GM18511 (cell line): ENCODE measurements around the gene CCDC15.
A peak's percentile ranks its signal among the peaks of the same experiment; 100 is the strongest.
"Not testable (repeated sequence)": the region's sequence is repeated elsewhere in the genome, so short reads cannot be mapped to it uniquely, and the experiment has no call there.

Experiments used
- ATAC-seq: cut with Tn5 transposase; IDR thresholded peaks from one replicate; pipeline ENCODE4 v1.9.1; 2021; ENCODE audit warnings: mild to moderate bottlenecking, moderate library complexity; ENCODE audit not compliant: unreplicated experiment

The CCDC15 gene

DNA sequence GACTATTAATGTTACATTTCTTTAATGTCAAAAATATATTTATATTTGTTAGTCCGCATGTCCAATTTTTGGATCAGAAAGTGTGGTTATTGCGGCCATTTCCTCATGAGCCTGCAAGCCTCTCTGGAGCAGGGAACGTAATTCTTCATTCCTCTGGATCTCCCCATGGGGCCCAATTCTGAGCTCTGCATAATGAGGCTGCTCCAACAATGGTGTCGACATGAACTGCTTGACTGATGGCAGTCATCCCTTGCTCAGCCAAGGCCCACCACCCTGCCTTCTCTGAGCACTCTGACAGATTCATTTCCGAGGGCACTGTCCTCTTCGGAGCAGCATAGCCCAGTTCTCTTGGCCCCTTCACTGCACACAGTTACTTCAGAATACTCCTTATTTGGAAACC lies 15.0 kb upstream of the CCDC15 start:
- no peak for ATAC-seq

- ATAC-seq: no peak
Measured at GRCh38 chr11:124941703-124942102, 12.3 kb upstream of the CCDC15 start.

DNA sequence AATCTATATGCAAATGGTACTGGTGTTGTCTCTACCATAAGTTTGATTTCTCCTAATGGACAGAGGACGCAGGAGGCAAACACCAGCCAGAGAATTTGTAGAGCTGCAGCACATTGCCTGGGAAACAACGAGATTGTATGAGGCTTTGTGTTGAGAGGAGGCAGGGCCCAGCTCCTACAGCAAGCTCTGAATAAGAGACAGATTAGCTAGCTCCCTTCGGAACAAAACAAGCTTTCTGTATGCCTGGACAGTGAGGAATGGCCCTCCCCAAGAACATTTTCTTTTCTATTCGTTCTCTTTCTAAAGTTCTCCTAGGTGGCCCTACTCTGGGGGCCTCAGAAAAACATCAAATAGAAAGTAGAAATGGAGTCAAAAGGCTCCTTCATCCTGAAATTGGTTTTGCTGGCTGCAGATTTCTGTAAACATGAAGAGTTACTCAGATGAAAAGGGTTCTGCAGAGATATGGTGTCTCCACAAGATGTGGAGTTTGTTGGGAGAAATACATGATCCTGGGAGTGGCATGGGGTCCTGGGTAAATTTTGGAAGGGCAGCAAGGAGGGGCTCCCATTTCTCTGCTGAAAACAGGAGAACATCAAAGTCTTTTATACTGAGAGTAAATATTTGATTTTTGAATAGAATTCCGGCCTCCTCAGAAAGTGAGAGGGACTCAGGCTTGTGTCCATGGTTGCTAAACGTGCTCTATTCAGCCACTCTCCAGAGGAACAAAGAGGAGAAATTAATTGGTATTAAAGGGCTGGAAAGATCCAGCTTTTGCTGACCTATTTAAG lies 11.3 kb upstream of the CCDC15 start:
- no peak for ATAC-seq

GRCh38 chr11:124943254-124943616 lies 10.8 kb upstream of the CCDC15 start:
- no peak for ATAC-seq

- ATAC-seq: no peak
Measured at GRCh38 chr11:124943741-124944140, 10.3 kb upstream of the CCDC15 start.

GRCh38 chr11:124944565-124944964 lies 9.4 kb upstream of the CCDC15 start:
- no peak for ATAC-seq

DNA sequence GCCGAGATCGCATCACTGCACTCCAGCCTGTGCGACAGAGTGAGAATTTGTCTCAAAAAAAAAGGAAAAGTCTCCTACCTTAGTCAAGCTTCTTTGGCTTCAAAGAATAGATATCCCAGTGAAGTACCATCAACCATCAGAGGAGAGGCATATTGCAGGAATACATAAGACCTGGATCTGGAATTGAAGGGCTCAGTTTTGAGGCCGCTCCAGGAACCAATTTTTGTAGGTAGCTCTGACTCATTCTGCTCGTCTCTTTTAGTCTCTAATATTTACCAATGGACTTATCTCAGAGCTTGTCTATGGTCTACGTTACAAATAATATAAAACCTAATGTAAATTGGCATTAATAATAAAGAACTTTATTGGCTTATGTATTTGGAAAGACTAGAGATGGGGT lies 8.2 kb upstream of the CCDC15 start:
- ATAC-seq: no peak

DNA sequence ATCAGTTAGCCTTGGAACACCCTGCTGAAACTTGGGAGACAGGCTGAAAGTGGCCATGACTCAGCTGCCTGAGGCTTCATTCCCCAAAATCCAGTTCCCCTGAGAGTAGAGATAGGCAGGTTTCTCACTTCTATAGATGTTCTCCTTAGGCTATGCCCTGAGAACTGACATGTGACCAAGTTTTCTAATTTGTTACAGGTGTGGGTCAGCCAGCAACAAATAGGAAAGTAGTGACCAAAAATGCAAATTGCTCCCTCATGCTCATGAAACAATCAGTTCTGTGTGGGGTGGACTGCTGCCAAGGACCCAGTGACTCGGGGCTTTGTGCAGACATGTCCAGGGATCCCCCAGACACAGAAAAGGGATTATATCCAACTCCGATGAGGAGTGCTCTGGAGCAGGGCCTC lies 7.3 kb upstream of the CCDC15 start:
- no peak for ATAC-seq

DNA sequence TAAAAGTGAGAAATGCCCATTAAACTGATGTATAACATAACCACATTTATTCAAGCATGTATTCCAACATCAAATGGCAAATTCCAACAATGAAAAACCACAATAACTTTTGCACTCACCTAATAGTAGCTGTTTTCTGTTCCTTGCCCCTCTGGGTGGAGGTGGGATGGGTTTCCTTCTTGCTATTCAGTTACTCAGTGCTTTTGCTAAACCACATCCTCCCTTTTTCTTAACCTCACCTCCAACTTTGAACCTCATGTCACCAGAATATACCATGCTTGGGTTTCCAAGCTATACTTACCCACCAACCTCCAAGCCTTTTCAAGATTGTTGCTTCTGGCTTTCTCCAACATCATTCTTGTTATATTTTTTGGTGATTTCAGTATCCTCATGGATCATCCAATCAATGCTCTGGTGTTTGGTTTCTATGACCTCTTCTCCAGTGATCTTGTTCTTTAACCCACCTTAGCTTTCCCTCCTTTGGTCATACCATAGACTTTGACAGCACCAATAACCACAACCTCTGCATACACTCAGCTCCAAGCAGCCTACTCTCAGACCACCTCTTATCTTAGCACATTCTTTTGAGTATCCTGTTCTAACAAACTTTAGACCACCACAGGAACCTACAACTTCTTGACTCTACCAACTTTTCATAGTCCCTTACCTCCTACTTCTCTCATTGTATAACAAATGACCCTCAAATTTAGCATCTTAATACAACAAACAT lies 3.2 kb upstream of the CCDC15 start:
- no peak for ATAC-seq

GRCh38 chr11:124951341-124951740 lies 2.7 kb upstream of the CCDC15 start:
- no peak for ATAC-seq

DNA sequence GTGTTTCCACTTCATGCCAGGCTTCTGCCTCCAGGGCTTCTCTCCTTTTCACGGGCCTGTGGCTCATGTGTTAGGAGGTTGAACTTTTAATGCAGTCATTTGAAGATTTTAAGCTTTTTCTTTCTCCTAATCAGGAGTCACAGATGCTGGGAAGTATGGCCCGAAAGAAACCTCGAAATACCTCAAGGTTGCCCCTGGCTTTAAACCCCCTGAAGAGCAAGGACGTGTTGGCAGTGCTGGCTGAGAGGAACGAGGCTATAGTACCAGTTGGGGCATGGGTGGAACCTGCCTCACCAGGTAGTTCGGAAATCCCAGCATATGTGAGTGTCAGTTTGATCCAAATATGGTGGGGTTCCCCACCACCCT lies 571 bp downstream of the CCDC15 start:
- ATAC-seq: no peak

- ATAC-seq: no peak
Measured at GRCh38 chr11:124955035-124955434, 1.0 kb downstream of the CCDC15 start.

GRCh38 chr11:124961972-124962609 lies 8.1 kb downstream of the CCDC15 start:
- peak; percentile 92 for ATAC-seq

DNA sequence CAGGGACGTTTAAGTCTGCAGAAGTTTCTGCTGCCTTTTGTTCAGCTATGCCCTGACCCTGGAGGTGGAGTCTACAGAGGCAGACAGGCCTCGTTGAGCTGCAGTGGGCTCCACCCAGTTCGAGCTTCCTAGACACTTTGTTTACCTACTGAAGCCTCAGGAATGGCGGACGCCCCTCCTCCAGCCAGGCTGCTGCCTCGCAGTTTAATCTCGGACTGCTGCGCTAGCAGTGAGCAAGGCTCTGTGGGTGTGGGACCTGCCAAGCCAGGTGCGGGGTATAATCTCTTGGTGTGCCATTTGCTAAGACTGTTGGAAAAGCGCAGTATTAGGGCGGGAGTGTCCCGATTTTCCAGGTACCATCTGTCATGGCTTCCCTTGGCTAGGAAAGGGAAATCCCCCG lies 14.2 kb downstream of the CCDC15 start:
- ATAC-seq: not testable (repeated sequence)

DNA sequence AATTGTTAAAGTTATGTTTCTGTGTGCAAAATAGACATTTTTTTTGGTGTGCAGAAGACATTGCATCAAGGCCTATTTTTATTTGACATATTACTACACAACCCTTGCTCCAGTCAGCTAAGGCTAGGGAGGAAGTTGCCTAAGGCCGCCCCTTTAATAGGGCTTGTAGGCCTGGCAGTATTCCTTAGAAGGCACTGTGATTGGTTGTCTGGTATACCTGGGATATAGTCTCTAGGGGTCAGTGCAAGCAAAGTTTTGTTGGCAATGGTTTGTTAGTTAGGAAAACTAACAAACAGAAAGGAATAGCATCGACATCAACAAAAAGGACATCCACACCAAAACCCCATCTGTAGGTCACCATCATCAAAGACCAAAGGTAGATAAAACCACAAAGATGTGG lies 16.9 kb downstream of the CCDC15 start:
- ATAC-seq: no peak

DNA sequence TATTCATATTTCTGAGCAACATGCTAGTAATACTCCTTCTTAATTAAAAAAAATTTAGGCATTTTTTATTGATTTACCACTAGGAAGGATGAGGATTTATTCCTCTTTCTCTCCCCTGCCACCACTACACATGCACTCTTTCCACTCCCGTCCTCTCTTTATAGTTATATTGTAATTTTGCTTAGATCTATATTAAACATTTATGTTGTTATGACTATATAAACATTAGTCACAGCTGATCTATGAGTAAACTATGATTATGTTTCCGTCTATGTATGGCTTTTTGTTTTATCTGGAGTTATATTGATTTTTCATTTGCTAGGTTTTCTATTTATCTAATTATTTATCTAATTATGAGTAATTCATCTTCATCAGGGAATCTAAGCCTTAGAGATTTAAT lies 17.8 kb downstream of the CCDC15 start:
- ATAC-seq: no peak

DNA sequence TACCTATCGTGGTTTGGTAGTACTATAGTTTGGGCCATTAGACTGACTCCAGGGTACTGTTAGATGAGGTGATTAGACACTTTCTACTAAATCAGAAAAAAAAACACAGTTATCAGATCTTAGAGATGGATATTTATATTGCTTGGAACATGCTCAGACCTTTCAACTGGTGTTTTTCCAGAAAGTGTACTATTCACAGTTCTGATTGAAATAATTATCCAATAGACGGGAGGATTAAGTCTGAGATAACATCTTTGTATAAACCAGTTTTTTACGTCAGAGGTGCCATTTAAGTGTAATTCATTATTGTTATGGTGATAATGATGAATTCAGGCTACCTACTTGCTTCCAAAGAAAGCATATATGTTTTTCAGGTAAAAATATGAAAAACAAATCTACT lies 22.5 kb downstream of the CCDC15 start:
- no peak for ATAC-seq

- no peak for ATAC-seq
Measured at GRCh38 chr11:124977006-124977405, 23.0 kb downstream of the CCDC15 start.

- ATAC-seq: no peak
Measured at GRCh38 chr11:124978316-124978715, 24.3 kb downstream of the CCDC15 start.

DNA sequence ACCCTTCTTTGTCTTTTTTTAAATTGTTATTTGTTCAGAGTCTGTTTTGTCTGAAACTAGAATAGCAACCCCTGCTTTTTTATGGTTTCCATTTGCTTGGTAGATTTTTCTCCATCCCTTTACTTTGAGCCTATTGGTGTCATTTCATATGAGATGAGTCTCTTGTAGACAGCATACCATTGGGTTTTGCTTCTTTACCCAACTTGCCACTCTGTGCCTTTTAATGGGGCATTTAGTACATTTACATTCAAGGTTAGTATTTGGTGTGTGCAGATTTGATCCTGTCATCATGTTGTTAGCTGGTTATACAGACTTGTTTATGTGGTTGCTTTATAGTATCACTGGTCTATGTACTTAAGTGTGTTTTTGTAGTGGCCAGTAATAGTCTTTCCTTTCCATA lies 28.0 kb downstream of the CCDC15 start:
- ATAC-seq: no peak

DNA sequence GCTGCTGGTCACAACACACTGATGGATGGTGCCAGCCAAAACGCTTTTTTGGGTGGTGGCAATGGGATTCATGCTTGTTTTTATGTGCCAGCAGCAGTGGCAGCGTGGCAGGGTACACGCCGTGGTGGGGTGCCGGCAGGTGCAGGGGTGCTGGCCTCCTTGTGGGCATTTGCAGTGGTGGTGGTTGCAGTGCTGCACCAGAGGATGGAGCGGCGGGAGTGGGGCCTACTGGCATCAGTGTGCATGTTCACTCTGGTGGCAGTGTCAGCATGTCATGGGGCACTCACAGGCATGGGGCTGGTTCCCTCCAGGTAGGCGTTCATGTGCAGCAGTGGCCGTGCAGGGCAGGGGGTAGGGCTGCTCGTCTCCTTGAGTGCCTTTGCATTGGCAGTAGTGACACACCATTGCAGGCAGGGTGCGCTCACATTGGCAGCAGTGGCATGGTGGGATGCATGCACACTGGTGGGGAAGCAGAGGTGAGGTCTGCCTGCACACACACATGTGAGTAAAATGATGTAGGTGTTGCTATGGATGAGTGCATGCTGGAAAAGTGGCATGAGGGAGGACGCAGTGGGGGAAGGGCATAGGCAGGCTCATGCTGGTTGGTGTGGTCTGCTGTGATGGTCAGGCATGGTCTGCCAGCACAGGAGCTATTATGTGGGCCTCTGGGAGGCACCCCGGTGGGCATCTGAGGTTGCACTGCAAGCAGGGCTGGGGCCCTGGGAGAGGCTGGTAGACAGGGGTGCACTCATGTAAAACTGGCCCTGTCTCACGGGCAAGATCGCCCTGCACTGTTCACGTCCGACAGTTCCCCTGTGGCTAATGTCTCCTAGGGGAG lies 29.9 kb downstream of the CCDC15 start:
- no peak for ATAC-seq
